ENCODE data around the gene MKLN1. TPM values are rescaled to one million over a fixed set of nuclear protein-coding genes. Genes with fewer than 3 reads are reported as not detected.

MKLN1 gene
- total RNA-seq, 1 experiment from 2014 or later, result 34.3 TPM

GRCh38 chr7:131285556-131285955, 42.1 kb upstream of the MKLN1 start:
- H2AFZ ChIP-seq (ENCODE audit: low read length), result no peak overlapping the region
- H4K20me1 ChIP-seq (ENCODE audit: control insufficient read depth, insufficient read depth, insufficient read length), result no peaks in the 10 kb centered on the region
- DNase-seq, result no peak
- no peak overlapping the region for H2BK120ac ChIP-seq (ENCODE audit: low read depth, low read length, poor library complexity, severe bottlenecking)
- H4K8ac ChIP-seq (replicated peaks; ENCODE audit: insufficient read length, low read depth, low read length), result no peak overlapping the region
- H2BK5ac ChIP-seq (ENCODE audit: insufficient read length, low read length), result no peak overlapping the region
- H3K4ac ChIP-seq (ENCODE audit: low read depth, low read length), result no peak overlapping the region
- no peaks in the 10 kb centered on the region for H3K23me2 ChIP-seq (ENCODE audit: insufficient read length, low read depth, low read length, poor library complexity, severe bottlenecking)
- no peak overlapping the region; a peak in 1 of 7 replicates for H3K27ac Mint-ChIP-seq
- H3K27me3 Mint-ChIP-seq (ENCODE audit: low read depth), result no peaks in the 10 kb centered on the region
- H3K4me1 ChIP-seq (ENCODE audit: insufficient read depth, low read length), result no peaks in the 10 kb centered on the region
- H3K4me1 Mint-ChIP-seq, result peaks cover 14% of the 10 kb centered on the region in 2 experiments
- no peaks in the 10 kb centered on the region for H3K9me3 Mint-ChIP-seq
- H4K91ac ChIP-seq (ENCODE audit: insufficient read length, low read depth, low read length), result no peak overlapping the region
- no peak overlapping the region for H3K18ac ChIP-seq (ENCODE audit: insufficient read length, low read depth, low read length)
- H2BK15ac ChIP-seq (ENCODE audit: low read depth, low read length), result no peak overlapping the region
- no peak overlapping the region for H4K5ac ChIP-seq (ENCODE audit: insufficient read length, low read depth, low read length)
- no peak overlapping the region for H3K9ac ChIP-seq (ENCODE audit: extremely low read depth, insufficient read length, low read length)
- WGBS (ENCODE audit: extremely low coverage, insufficient read length, low lambda C conversion rate), result no CpG with 5 or more reads among the region's 3 CpGs
- no peaks in the 10 kb centered on the region for H3K79me1 ChIP-seq (ENCODE audit: insufficient read depth, low read depth, low read length, poor library complexity, severe bottlenecking)
- no peaks in the 10 kb centered on the region for H3K27me3 ChIP-seq (ENCODE audit: insufficient read depth, low read length)
- H3K56ac ChIP-seq (ENCODE audit: insufficient read length, low read depth, low read length), result no peak overlapping the region
- H3K23ac ChIP-seq (ENCODE audit: insufficient read length, low read depth, low read length), result no peak overlapping the region
- H3T11ph ChIP-seq (ENCODE audit: low read length), result no peak overlapping the region
- H3K36me3 Mint-ChIP-seq (ENCODE audit: insufficient read depth in 1 of 3, low read depth in 3 of 3), result no peaks in the 10 kb centered on the region
- H3K4me2 ChIP-seq (ENCODE audit: insufficient read depth, insufficient read length, low read length), result no peak overlapping the region
- no peak overlapping the region for H3K27ac ChIP-seq (ENCODE audit: insufficient read length, low read depth, low read length)
- no peak overlapping the region for H3K14ac ChIP-seq (ENCODE audit: insufficient read depth, low read length)
- H2AK5ac ChIP-seq (ENCODE audit: insufficient read length, low read length), result no peak overlapping the region
- no peaks in the 10 kb centered on the region for H3K9me3 ChIP-seq (ENCODE audit: control insufficient read depth, low read depth, low read length)
- H3K4me3 Mint-ChIP-seq, result no peak overlapping the region
- H2BK20ac ChIP-seq (ENCODE audit: low read depth, low read length, poor library complexity, severe bottlenecking), result no peak overlapping the region
- no peak overlapping the region for H2BK12ac ChIP-seq (ENCODE audit: insufficient read length, low read depth, low read length)
- TF ChIP-seq, protein P1, sequence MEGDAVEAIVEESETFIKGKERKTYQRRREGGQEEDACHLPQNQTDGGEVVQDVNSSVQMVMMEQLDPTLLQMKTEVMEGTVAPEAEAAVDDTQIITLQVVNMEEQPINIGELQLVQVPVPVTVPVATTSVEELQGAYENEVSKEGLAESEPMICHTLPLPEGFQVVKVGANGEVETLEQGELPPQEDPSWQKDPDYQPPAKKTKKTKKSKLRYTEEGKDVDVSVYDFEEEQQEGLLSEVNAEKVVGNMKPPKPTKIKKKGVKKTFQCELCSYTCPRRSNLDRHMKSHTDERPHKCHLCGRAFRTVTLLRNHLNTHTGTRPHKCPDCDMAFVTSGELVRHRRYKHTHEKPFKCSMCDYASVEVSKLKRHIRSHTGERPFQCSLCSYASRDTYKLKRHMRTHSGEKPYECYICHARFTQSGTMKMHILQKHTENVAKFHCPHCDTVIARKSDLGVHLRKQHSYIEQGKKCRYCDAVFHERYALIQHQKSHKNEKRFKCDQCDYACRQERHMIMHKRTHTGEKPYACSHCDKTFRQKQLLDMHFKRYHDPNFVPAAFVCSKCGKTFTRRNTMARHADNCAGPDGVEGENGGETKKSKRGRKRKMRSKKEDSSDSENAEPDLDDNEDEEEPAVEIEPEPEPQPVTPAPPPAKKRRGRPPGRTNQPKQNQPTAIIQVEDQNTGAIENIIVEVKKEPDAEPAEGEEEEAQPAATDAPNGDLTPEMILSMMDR (conservative IDR thresholded peaks at IDR 0.05), result no peak
- H3K79me2 ChIP-seq (ENCODE audit: insufficient read depth, low read length), result no peaks in the 10 kb centered on the region
